HFFc6 (cell line): ENCODE data around the gene FER. TPM values are rescaled to one million over a fixed set of nuclear protein-coding genes. Genes with fewer than 3 reads are reported as not detected.
"Not testable (repeated sequence)": the region's sequence is repeated elsewhere in the genome, so short reads cannot be mapped to it uniquely, and the experiment has no call there.

ENCODE experiments used
- DNase-seq: peaks from one replicate; pipeline ENCODE4 v3.0.0-alpha.2; 2018
- H3K27ac Mint-ChIP-seq: 2 replicates; pipeline ENCODE4 v1.8.0; 2020; ENCODE audit warnings: mild to moderate bottlenecking, mixed read lengths
- H3K27me3 Mint-ChIP-seq: 2 replicates; pipeline ENCODE4 v1.8.0; 2021; ENCODE audit warnings: mild to moderate bottlenecking, moderate library complexity, mixed read lengths; ENCODE audit not compliant: insufficient read depth
- H3K36me3 Mint-ChIP-seq: 2 replicates; pipeline ENCODE4 v1.8.0; 2021; ENCODE audit warnings: low read depth, mixed read lengths
- H3K4me1 Mint-ChIP-seq: 2 replicates; pipeline ENCODE4 v1.8.0; 2020; ENCODE audit warnings: low read depth, mixed read lengths
- H3K4me3 Mint-ChIP-seq: 2 replicates; pipeline ENCODE4 v1.8.0; 2020; ENCODE audit warnings: mild to moderate bottlenecking, moderate library complexity, mixed read lengths
- H3K9me3 Mint-ChIP-seq: 2 replicates; pipeline ENCODE4 v1.8.0; 2020; ENCODE audit warnings: mild to moderate bottlenecking, mixed read lengths
- CTCF ChIP-seq: fragments of 200-600 bp; sonication (generic); IDR thresholded peaks from 2 replicates; pipeline ENCODE4 v1.5.0; 2021; ENCODE audit warnings: antibody characterized with exemption, mild to moderate bottlenecking
- total RNA-seq, 6 experiments: library from RNA; stranded (reverse); fragmentation: NEBNext Ultra II Directional; extraction: Animal tissue kit (Norgen Biotek cat#: 25700); gene quantifications; 2 replicates in 1 of 6; 3 replicates in 5 of 6; pipeline ENCODE4 v1.2.3, GENCODE V29; 2021

FER gene
- total RNA-seq, 6 experiments from 2014 or later, result 20.2 to 24.6 (median 22.9) TPM

- peaks cover 8% of the 10 kb centered on the region for H3K4me1 Mint-ChIP-seq
- H3K4me3 Mint-ChIP-seq, result no peak overlapping the region
- DNase-seq, result no peak
- H3K36me3 Mint-ChIP-seq, result peaks cover 23% of the 10 kb centered on the region
- TF ChIP-seq CTCF, result no peak
- H3K27me3 Mint-ChIP-seq, result peaks cover 2% of the 10 kb centered on the region; the same call in 1 of the 2 replicates
- H3K9me3 Mint-ChIP-seq, result no peaks in the 10 kb centered on the region; the same call in none of the 2 replicates
- H3K27ac Mint-ChIP-seq, result no peak overlapping the region
These were observed 24.9 kb downstream of the FER start for GRCh38 chr5:108772626-108773025.

- Mint-ChIP-seq H3K27ac (no peak overlapping the region), H3K27me3 (peaks cover 2% of the 10 kb centered on the region; the same call in 1 of the 2 replicates), H3K9me3 (no peaks in the 10 kb centered on the region; the same call in none of the 2 replicates)
These were observed 25.6 kb downstream of the FER start for GRCh38 chr5:108773330-108773729.

GRCh38 chr5:108774079-108774478 is 26.4 kb downstream of the FER start:
- not testable (repeated sequence) for DNase-seq, H3K4me3 Mint-ChIP-seq, H3K27ac Mint-ChIP-seq, H3K9me3 Mint-ChIP-seq, H3K27me3 Mint-ChIP-seq, H3K4me1 Mint-ChIP-seq
- peaks cover 36% of the 10 kb centered on the region for H3K36me3 Mint-ChIP-seq

More at GRCh38 chr5:108773330-108773729, 25.6 kb downstream of the FER start:
- no peak for TF ChIP-seq CTCF
- peaks cover 30% of the 10 kb centered on the region for H3K36me3 Mint-ChIP-seq
- H3K4me3 Mint-ChIP-seq, result no peak overlapping the region
- no peak for DNase-seq
- peaks cover 8% of the 10 kb centered on the region for H3K4me1 Mint-ChIP-seq

GRCh38 chr5:108777582-108777981 is 29.9 kb downstream of the FER start:
- Mint-ChIP-seq H3K36me3 (peaks cover 37% of the 10 kb centered on the region), H3K4me1 (peaks cover 13% of the 10 kb centered on the region)
- H3K27ac Mint-ChIP-seq, H3K27me3 Mint-ChIP-seq, DNase-seq, H3K9me3 Mint-ChIP-seq, H3K4me3 Mint-ChIP-seq: not testable (repeated sequence)

- Mint-ChIP-seq H3K36me3 (peaks cover 34% of the 10 kb centered on the region), H3K4me1 (peaks cover 19% of the 10 kb centered on the region)
- H3K9me3 Mint-ChIP-seq, result not testable (repeated sequence)
These were observed 36.9 kb downstream of the FER start for GRCh38 chr5:108784577-108784976.

GRCh38 chr5:108786806-108787483 is 39.2 kb downstream of the FER start:
- Mint-ChIP-seq H3K27ac (no peak overlapping the region), H3K4me1 (peaks cover 5% of the 10 kb centered on the region; the same call in 1 of the 2 replicates), H3K9me3 (no peaks in the 10 kb centered on the region), H3K36me3 (peaks cover 38% of the 10 kb centered on the region), H3K4me3 (no peak overlapping the region), H3K27me3 (no peaks in the 10 kb centered on the region; the same call in none of the 2 replicates)
- no peak for TF ChIP-seq CTCF
- no peak for DNase-seq

More at GRCh38 chr5:108784577-108784976, 36.9 kb downstream of the FER start:
- not testable (repeated sequence) for H3K27me3 Mint-ChIP-seq, H3K27ac Mint-ChIP-seq, H3K4me3 Mint-ChIP-seq, DNase-seq

- no peak for DNase-seq
- Mint-ChIP-seq H3K36me3 (peaks cover 36% of the 10 kb centered on the region), H3K4me3 (no peak overlapping the region), H3K4me1 (peaks cover 5% of the 10 kb centered on the region; the same call in 1 of the 2 replicates), H3K27me3 (no peaks in the 10 kb centered on the region; the same call in 1 of the 2 replicates), H3K9me3 (no peaks in the 10 kb centered on the region), H3K27ac (no peak overlapping the region)
- TF ChIP-seq CTCF, result no peak
These were observed 40.4 kb downstream of the FER start for GRCh38 chr5:108788142-108788541.
